MM.1S (cell line): Measurements from ENCODE around the gene JAML.

ENCODE experiments used
- EZH2phosphoT487 ChIP-seq: fragments of 300-600 bp; sonication (generic); IDR thresholded peaks from 2 replicates; pipeline ENCODE4 v1.6.1; 2018; ENCODE audit warnings: antibody characterized with exemption, low read length
- TF ChIP-seq, protein P1 (sequence below): fragments of 300-600 bp; sonication (generic); IDR thresholded peaks from 2 replicates; pipeline ENCODE4 v1.5.1; 2016; ENCODE audit warnings: antibody characterized with exemption, low read length, mixed read lengths

DNA sequence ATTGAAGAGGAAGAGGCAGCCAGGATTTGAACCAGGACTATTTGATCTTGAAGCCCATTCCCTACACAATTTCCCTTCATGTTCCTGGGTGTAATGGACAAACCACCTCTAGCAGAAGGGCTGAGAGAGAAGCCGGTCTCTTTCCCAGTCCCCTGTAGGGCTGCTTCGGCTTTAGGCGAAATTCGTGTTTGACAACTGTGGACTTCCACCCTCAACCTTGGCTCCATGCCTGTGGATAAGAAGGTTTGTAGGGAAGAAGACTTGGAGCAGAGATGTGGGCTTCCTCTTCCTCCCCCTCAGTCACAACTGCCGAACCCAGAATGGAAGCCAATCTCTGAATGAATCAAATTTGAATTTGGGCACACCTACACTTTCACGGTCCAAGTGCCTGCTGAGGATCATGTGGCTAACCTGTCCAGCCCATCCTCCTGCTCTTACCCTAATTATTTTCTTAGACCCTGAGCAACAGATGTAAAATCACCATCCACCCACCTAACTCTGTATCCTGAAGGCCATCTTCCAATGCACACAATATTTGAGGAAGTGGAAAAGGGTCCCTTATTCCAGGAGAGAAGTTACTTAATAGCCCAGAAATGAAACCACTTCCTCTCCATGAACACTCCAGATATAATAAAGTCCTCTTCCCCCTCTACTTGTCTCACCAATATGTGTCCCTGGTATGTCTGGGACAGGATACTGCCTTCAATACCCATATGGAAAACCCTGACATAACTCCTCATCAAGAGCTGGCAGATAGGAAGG, 38.3 kb downstream of the JAML start:
- TF ChIP-seq, protein P1, sequence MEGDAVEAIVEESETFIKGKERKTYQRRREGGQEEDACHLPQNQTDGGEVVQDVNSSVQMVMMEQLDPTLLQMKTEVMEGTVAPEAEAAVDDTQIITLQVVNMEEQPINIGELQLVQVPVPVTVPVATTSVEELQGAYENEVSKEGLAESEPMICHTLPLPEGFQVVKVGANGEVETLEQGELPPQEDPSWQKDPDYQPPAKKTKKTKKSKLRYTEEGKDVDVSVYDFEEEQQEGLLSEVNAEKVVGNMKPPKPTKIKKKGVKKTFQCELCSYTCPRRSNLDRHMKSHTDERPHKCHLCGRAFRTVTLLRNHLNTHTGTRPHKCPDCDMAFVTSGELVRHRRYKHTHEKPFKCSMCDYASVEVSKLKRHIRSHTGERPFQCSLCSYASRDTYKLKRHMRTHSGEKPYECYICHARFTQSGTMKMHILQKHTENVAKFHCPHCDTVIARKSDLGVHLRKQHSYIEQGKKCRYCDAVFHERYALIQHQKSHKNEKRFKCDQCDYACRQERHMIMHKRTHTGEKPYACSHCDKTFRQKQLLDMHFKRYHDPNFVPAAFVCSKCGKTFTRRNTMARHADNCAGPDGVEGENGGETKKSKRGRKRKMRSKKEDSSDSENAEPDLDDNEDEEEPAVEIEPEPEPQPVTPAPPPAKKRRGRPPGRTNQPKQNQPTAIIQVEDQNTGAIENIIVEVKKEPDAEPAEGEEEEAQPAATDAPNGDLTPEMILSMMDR, result no peak
- no peak for TF ChIP-seq EZH2phosphoT487
